Fibroblast of mammary gland (primary cell): ENCODE data around the gene FGFBP3.

Experiments
- DNase-seq: peaks from one replicate; pipeline ENCODE4 v3.0.0-alpha.2; 2010; ENCODE audit warnings: low read depth
- H3K4me3 ChIP-seq: 2 replicates; pipeline ENCODE4 v1.5.1; 2011; ENCODE audit warnings: low read depth, mild to moderate bottlenecking, low read length, moderate library complexity; ENCODE audit not compliant: control insufficient read depth
- TF ChIP-seq, protein P1 (sequence below): conservative IDR thresholded peaks from 2 replicates; pipeline ENCODE4 v1.5.1; 2011; ENCODE audit warnings: low read depth, low read length, inconsistent platforms; ENCODE audit not compliant: control insufficient read depth, insufficient read depth

The FGFBP3 gene

DNA sequence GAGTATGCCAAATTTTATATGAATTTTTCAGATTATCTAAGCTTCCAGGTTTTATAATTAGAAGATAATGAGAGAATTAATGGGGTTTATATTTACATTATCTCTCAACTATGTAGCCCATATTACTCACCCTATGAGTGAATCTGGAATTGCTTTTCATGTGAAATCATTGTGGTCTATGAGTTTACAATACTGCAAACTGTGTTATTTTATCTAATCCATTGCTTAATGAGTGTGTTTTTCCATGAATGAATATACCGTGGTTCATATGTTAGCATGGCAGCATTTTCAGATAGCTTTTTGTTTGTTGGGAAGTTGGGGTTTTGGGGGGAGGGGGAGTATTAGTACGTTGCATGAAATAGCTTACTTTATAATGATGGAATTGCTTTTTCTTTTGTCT is 44.5 kb downstream of the FGFBP3 start:
- TF ChIP-seq, protein P1, sequence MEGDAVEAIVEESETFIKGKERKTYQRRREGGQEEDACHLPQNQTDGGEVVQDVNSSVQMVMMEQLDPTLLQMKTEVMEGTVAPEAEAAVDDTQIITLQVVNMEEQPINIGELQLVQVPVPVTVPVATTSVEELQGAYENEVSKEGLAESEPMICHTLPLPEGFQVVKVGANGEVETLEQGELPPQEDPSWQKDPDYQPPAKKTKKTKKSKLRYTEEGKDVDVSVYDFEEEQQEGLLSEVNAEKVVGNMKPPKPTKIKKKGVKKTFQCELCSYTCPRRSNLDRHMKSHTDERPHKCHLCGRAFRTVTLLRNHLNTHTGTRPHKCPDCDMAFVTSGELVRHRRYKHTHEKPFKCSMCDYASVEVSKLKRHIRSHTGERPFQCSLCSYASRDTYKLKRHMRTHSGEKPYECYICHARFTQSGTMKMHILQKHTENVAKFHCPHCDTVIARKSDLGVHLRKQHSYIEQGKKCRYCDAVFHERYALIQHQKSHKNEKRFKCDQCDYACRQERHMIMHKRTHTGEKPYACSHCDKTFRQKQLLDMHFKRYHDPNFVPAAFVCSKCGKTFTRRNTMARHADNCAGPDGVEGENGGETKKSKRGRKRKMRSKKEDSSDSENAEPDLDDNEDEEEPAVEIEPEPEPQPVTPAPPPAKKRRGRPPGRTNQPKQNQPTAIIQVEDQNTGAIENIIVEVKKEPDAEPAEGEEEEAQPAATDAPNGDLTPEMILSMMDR: no peak
- H3K4me3 ChIP-seq: no peak overlapping the region
- DNase-seq: peak; percentile 25

GRCh38 chr10:91864099-91864498 is 45.2 kb downstream of the FGFBP3 start:
- peak; percentile 7 for DNase-seq
- TF ChIP-seq, protein P1: no peak
- no peak overlapping the region for H3K4me3 ChIP-seq

DNA sequence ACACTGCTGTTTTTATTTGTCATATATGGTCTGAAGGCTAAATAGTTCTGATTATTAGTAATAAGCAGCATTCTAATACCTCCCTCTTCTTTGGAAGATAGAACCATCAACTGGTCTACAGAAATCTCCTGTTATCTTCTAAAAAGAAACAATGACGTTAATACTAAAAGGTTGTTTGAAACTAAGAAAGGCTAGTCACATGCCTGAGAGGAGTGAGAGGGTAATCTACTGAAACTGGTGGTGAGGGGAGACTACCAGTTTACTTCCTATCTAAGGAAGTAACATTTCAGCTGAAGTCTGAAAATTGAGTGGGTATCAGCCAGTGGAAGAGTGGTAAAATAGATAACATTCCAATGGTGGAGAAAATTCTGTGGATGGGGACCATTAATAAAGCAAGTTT is 48.4 kb downstream of the FGFBP3 start:
- TF ChIP-seq, protein P1: no peak
- no peak overlapping the region for H3K4me3 ChIP-seq
- DNase-seq: no peak

DNA sequence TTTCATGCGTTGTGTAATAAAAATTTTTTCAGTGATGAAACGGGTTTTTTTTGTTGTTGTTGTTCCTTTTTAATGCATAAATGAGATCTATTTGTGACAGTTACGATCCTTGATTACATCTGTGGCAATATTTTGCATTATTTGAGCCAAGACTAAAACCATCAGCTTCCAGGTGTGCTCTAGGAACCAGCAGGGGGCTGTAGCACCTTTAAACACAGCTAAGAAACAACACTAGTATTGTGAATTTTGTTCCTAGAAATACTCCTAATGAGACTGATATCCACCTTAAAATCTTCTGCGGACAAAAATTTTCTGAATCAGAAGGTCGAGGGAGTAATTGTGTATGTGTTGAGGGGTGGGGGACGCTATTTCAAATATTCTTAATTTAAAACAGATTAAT is 52.6 kb downstream of the FGFBP3 start:
- TF ChIP-seq, protein P1: peak; percentile 43
- H3K4me3 ChIP-seq: no peak overlapping the region
- peak; percentile 25 for DNase-seq
